GM21528 (cell line): ENCODE measurements around the gene SLC25A40.
"Not testable (repeated sequence)": the region's sequence is repeated elsewhere in the genome, so short reads cannot be mapped to it uniquely, and the experiment has no call there.

ENCODE experiments used
- ATAC-seq: cut with Tn5 transposase; IDR thresholded peaks from one replicate; pipeline ENCODE4 v1.9.1; 2021; ENCODE audit warnings: mild to moderate bottlenecking, moderate library complexity; ENCODE audit not compliant: unreplicated experiment, low FRiP score

SLC25A40 gene

GRCh38 chr7:87872346-87872745 is 3.8 kb downstream of the SLC25A40 start:
- ATAC-seq = no peak

- no peak for ATAC-seq
Observed at GRCh38 chr7:87870471-87870870, 5.7 kb downstream of the SLC25A40 start.

GRCh38 chr7:87866533-87866932 is 9.6 kb downstream of the SLC25A40 start:
- not testable (repeated sequence) for ATAC-seq

- no peak for ATAC-seq
Observed at GRCh38 chr7:87866089-87866488, 10.1 kb downstream of the SLC25A40 start.

GRCh38 chr7:87858417-87859100 is 17.6 kb downstream of the SLC25A40 start:
- ATAC-seq = no peak

GRCh38 chr7:87853237-87853864 is 22.8 kb downstream of the SLC25A40 start:
- ATAC-seq = no peak

- ATAC-seq = no peak
Observed at GRCh38 chr7:87852306-87852705, 23.9 kb downstream of the SLC25A40 start.

GRCh38 chr7:87850836-87851593 is 25.1 kb downstream of the SLC25A40 start:
- ATAC-seq = no peak

GRCh38 chr7:87837597-87837996 is 38.6 kb downstream of the SLC25A40 start:
- no peak for ATAC-seq

GRCh38 chr7:87833130-87833529 is 43.0 kb downstream of the SLC25A40 start:
- ATAC-seq = no peak

GRCh38 chr7:87831097-87831496 is 45.1 kb downstream of the SLC25A40 start:
- ATAC-seq = no peak

GRCh38 chr7:87828383-87828782 is 47.8 kb downstream of the SLC25A40 start:
- ATAC-seq = not testable (repeated sequence)

- ATAC-seq = not testable (repeated sequence)
Observed at GRCh38 chr7:87825369-87825768, 50.8 kb downstream of the SLC25A40 start.

GRCh38 chr7:87822056-87822455 is 54.1 kb downstream of the SLC25A40 start:
- not testable (repeated sequence) for ATAC-seq

GRCh38 chr7:87818336-87818735 is 57.8 kb downstream of the SLC25A40 start:
- no peak for ATAC-seq

- ATAC-seq = no peak
Observed at GRCh38 chr7:87816389-87816788, 59.8 kb downstream of the SLC25A40 start.

- no peak for ATAC-seq
Observed at GRCh38 chr7:87810726-87811125, 65.4 kb downstream of the SLC25A40 start.

- no peak for ATAC-seq
Observed at GRCh38 chr7:87810130-87810529, 66.0 kb downstream of the SLC25A40 start.

- ATAC-seq = no peak
Observed at GRCh38 chr7:87806150-87806549, 70.0 kb downstream of the SLC25A40 start.

- ATAC-seq = peak; percentile 86
Observed at GRCh38 chr7:87797798-87798403, 78.3 kb downstream of the SLC25A40 start.

- ATAC-seq = no peak
Observed at GRCh38 chr7:87797395-87797794, 78.8 kb downstream of the SLC25A40 start.
